ENCODE data around the gene PACSIN2.
A peak's percentile ranks its signal among the peaks of the same experiment; 100 is the strongest.

Gene PACSIN2

GRCh38 chr22:43011079-43011478 is 3.9 kb downstream of the PACSIN2 start:
- no peak overlapping the region for H3K27ac ChIP-seq (ENCODE audit: low read depth, low read length)
- WGBS, result 91% methylated on average over 7 of the region's 7 CpGs
- H3K4me1 ChIP-seq (ENCODE audit: insufficient read depth, low read length), result peaks cover 22% of the 10 kb centered on the region

GRCh38 chr22:43009444-43009843 is 5.5 kb downstream of the PACSIN2 start:
- Histone ChIP-seq H3K27me3 (ENCODE audit: insufficient read depth, low read length) (no peaks in the 10 kb centered on the region), H3K4me1 (ENCODE audit: insufficient read depth, low read length) (peaks cover 36% of the 10 kb centered on the region), H3K9me3 (ENCODE audit: insufficient read depth, low read depth, low read length) (no peaks in the 10 kb centered on the region), H3K36me3 (ENCODE audit: insufficient read depth, low read length) (no peaks in the 10 kb centered on the region), H3K27ac (ENCODE audit: low read depth, low read length) (no peak overlapping the region), H3K9ac (ENCODE audit: low read depth, low read length) (no peak overlapping the region), H3K4me3 (ENCODE audit: low read length) (no peak overlapping the region)
- 94% methylated on average over 4 of the region's 4 CpGs for WGBS

More at GRCh38 chr22:43011079-43011478, 3.9 kb downstream of the PACSIN2 start:
- H3K27me3 ChIP-seq (ENCODE audit: insufficient read depth, low read length), result peaks cover 6% of the 10 kb centered on the region; the same call in 1 of the 2 replicates
- no peak overlapping the region for H3K4me3 ChIP-seq (ENCODE audit: low read length)
- no peaks in the 10 kb centered on the region for H3K36me3 ChIP-seq (ENCODE audit: insufficient read depth, low read length)
- H3K9me3 ChIP-seq (ENCODE audit: insufficient read depth, low read depth, low read length), result no peaks in the 10 kb centered on the region
- no peak overlapping the region for H3K9ac ChIP-seq (ENCODE audit: low read depth, low read length)

DNA sequence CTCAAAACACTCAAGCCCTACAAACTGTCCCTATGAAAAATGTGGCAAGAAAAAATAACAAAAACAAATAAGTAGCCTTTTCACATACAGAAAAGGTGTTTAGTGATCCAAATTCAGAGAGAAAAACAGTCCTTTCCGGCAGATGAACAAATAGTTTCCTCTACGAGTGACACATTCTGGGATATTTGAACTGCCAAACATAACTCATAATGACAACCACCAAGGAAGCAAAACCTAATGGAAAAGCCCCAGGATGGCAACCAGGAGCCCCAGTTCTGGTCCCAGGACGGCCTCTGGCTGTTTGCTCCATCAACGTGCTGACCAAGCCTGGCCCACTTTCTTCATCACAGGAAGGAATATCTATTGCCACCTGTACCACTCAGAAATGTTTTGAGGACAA is 6.0 kb downstream of the PACSIN2 start:
- Histone ChIP-seq H3K9me3 (ENCODE audit: insufficient read depth, low read depth, low read length) (no peaks in the 10 kb centered on the region), H3K27me3 (ENCODE audit: insufficient read depth, low read length) (no peaks in the 10 kb centered on the region), H3K4me3 (ENCODE audit: low read length) (no peak overlapping the region), H3K4me1 (ENCODE audit: insufficient read depth, low read length) (peaks cover 42% of the 10 kb centered on the region), H3K36me3 (ENCODE audit: insufficient read depth, low read length) (no peaks in the 10 kb centered on the region), H3K9ac (ENCODE audit: low read depth, low read length) (no peak overlapping the region), H3K27ac (ENCODE audit: low read depth, low read length) (no peak overlapping the region)
- 89% methylated on average over 4 of the region's 4 CpGs for WGBS

DNA sequence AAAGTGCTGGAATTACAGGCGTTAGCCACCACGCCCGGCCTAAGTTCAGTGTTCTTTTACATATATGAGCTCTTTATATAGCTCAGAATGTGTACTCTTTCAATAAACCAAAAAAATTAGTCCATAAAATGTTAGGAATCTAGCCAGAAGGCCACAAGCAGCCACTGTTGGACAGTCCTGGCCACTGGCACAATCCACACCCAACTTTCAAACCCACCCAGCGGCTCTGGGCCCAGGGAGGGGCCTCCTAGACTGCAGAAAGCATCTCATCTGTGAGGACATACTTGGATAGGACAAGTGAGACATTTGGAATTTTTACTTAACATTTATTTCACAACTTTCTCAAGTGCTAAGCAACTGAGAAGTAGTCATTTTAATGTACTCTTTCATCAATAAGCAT is 6.4 kb downstream of the PACSIN2 start:
- Histone ChIP-seq H3K9ac (ENCODE audit: low read depth, low read length) (no peak overlapping the region), H3K4me1 (ENCODE audit: insufficient read depth, low read length) (peaks cover 39% of the 10 kb centered on the region), H3K27me3 (ENCODE audit: insufficient read depth, low read length) (no peaks in the 10 kb centered on the region), H3K4me3 (ENCODE audit: low read length) (no peak overlapping the region), H3K36me3 (ENCODE audit: insufficient read depth, low read length) (no peaks in the 10 kb centered on the region), H3K27ac (ENCODE audit: low read depth, low read length) (no peak overlapping the region), H3K9me3 (ENCODE audit: insufficient read depth, low read depth, low read length) (no peaks in the 10 kb centered on the region)
- WGBS, result 100% methylated on average over 4 of the region's 4 CpGs

DNA sequence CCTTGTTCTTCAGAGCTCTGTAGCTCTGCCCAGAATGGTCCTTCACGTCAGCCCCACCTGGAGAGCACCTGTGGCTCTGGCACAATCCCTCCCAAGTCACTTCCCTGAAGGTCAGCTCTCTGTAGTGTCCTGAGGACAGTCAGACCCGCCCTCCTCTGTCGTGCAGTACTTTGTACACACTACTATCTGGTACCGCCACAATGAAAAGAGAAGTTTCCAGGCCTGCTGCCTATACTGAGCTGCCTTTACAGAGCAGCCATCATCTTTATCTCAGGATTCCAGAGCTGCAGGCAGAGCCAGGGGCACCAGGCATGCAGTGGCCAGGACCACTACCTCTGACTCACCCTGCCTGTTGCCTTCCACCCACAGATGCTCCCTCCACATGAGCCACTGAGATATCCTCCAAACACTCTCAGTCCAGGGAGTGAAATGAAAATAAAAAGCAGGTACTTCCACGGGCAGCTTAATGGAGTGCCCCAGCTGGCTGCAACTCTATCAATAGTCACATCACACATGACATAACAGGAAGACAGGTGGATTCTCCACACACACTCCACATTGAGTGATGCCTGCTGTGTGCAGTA is 7.3 kb downstream of the PACSIN2 start:
- Histone ChIP-seq H3K9me3 (ENCODE audit: insufficient read depth, low read depth, low read length) (no peaks in the 10 kb centered on the region), H3K36me3 (ENCODE audit: insufficient read depth, low read length) (no peaks in the 10 kb centered on the region), H3K9ac (ENCODE audit: low read depth, low read length) (no peak overlapping the region), H3K4me1 (ENCODE audit: insufficient read depth, low read length) (peaks cover 41% of the 10 kb centered on the region), H3K27ac (ENCODE audit: low read depth, low read length) (no peak overlapping the region), H3K4me3 (ENCODE audit: low read length) (no peak overlapping the region), H3K27me3 (ENCODE audit: insufficient read depth, low read length) (no peaks in the 10 kb centered on the region)
- WGBS, result 79% methylated on average over 5 of the region's 5 CpGs

- Histone ChIP-seq H3K9me3 (ENCODE audit: insufficient read depth, low read depth, low read length) (no peaks in the 10 kb centered on the region), H3K4me3 (ENCODE audit: low read length) (no peak overlapping the region), H3K27ac (ENCODE audit: low read depth, low read length) (no peak overlapping the region), H3K27me3 (ENCODE audit: insufficient read depth, low read length) (no peaks in the 10 kb centered on the region), H3K36me3 (ENCODE audit: insufficient read depth, low read length) (no peaks in the 10 kb centered on the region), H3K4me1 (ENCODE audit: insufficient read depth, low read length) (peaks cover 50% of the 10 kb centered on the region), H3K9ac (ENCODE audit: low read depth, low read length) (no peak overlapping the region)
- 97% methylated on average over 7 of the region's 7 CpGs for WGBS
Observed at GRCh38 chr22:43006753-43007152, 8.2 kb downstream of the PACSIN2 start.

- no peak overlapping the region for H3K4me3 ChIP-seq (ENCODE audit: low read length)
- H3K4me1 ChIP-seq (ENCODE audit: insufficient read depth, low read length), result peaks cover 52% of the 10 kb centered on the region
- H3K27me3 ChIP-seq (ENCODE audit: insufficient read depth, low read length), result no peaks in the 10 kb centered on the region
- no peaks in the 10 kb centered on the region for H3K36me3 ChIP-seq (ENCODE audit: insufficient read depth, low read length)
- H3K9ac ChIP-seq (ENCODE audit: low read depth, low read length), result no peak overlapping the region
- 98% methylated on average over 5 of the region's 5 CpGs for WGBS
- no peak overlapping the region for H3K27ac ChIP-seq (ENCODE audit: low read depth, low read length)
- no peaks in the 10 kb centered on the region for H3K9me3 ChIP-seq (ENCODE audit: insufficient read depth, low read depth, low read length)
Observed at GRCh38 chr22:43006016-43006505, 8.9 kb downstream of the PACSIN2 start.

- Histone ChIP-seq H3K36me3 (ENCODE audit: insufficient read depth, low read length) (no peaks in the 10 kb centered on the region), H3K27me3 (ENCODE audit: insufficient read depth, low read length) (no peaks in the 10 kb centered on the region), H3K27ac (ENCODE audit: low read depth, low read length) (no peak overlapping the region), H3K4me3 (ENCODE audit: low read length) (no peak overlapping the region), H3K4me1 (ENCODE audit: insufficient read depth, low read length) (peaks cover 59% of the 10 kb centered on the region), H3K9ac (ENCODE audit: low read depth, low read length) (no peak overlapping the region), H3K9me3 (ENCODE audit: insufficient read depth, low read depth, low read length) (no peaks in the 10 kb centered on the region)
- 67% methylated on average over 2 of the region's 2 CpGs for WGBS
Observed at GRCh38 chr22:43005106-43005505, 9.8 kb downstream of the PACSIN2 start.

GRCh38 chr22:43004362-43005035 is 10.4 kb downstream of the PACSIN2 start:
- Histone ChIP-seq H3K9me3 (ENCODE audit: insufficient read depth, low read depth, low read length) (no peaks in the 10 kb centered on the region), H3K27me3 (ENCODE audit: insufficient read depth, low read length) (no peaks in the 10 kb centered on the region), H3K9ac (ENCODE audit: low read depth, low read length) (no peak overlapping the region), H3K4me3 (ENCODE audit: low read length) (no peak overlapping the region), H3K4me1 (ENCODE audit: insufficient read depth, low read length) (peaks cover 62% of the 10 kb centered on the region), H3K27ac (ENCODE audit: low read depth, low read length) (no peak overlapping the region), H3K36me3 (ENCODE audit: insufficient read depth, low read length) (no peaks in the 10 kb centered on the region)
- WGBS, result 86% methylated on average over 12 of the region's 13 CpGs

DNA sequence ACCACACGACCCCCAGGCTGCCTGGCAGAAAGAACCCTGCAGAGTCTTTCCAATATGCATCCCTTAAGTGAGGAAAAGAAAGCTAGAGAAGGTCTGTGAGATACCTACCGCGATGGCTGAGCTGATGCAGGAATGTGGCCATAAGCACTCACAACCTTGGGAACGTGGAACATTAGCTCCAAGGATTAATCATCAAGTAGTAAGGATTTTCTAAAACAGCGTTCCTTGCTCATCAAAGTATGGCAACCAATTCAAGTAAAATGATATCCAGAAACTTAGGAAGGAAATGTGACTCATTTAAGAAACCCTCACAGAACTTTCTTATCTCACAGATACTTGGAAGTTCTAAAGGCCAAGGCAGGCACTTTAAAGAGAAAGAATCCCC is 12.8 kb downstream of the PACSIN2 start:
- Histone ChIP-seq H3K4me3 (ENCODE audit: low read length) (no peak overlapping the region), H3K4me1 (ENCODE audit: insufficient read depth, low read length) (peaks cover 59% of the 10 kb centered on the region), H3K27ac (ENCODE audit: low read depth, low read length) (peak overlapping the region; percentile 15; the same call in 1 of the 2 replicates), H3K9ac (ENCODE audit: low read depth, low read length) (no peak overlapping the region), H3K9me3 (ENCODE audit: insufficient read depth, low read depth, low read length) (no peaks in the 10 kb centered on the region), H3K27me3 (ENCODE audit: insufficient read depth, low read length) (no peaks in the 10 kb centered on the region), H3K36me3 (ENCODE audit: insufficient read depth, low read length) (no peaks in the 10 kb centered on the region)
- WGBS, result 16% methylated on average over 5 of the region's 5 CpGs

- 87% methylated on average over 3 of the region's 3 CpGs for WGBS
- no peaks in the 10 kb centered on the region for H3K27me3 ChIP-seq (ENCODE audit: insufficient read depth, low read length)
- H3K9ac ChIP-seq (ENCODE audit: low read depth, low read length), result no peak overlapping the region
- H3K4me1 ChIP-seq (ENCODE audit: insufficient read depth, low read length), result peaks cover 57% of the 10 kb centered on the region
- no peak overlapping the region for H3K4me3 ChIP-seq (ENCODE audit: low read length)
- H3K9me3 ChIP-seq (ENCODE audit: insufficient read depth, low read depth, low read length), result no peaks in the 10 kb centered on the region
- peak overlapping the region; percentile 40; the same call in 1 of the 2 replicates for H3K27ac ChIP-seq (ENCODE audit: low read depth, low read length)
- H3K36me3 ChIP-seq (ENCODE audit: insufficient read depth, low read length), result no peaks in the 10 kb centered on the region
Observed at GRCh38 chr22:43001271-43002201, 13.4 kb downstream of the PACSIN2 start.

Measured in HUES64 (cell line).